Measurements from ENCODE around the gene ZNF154.

- no peak for TF ChIP-seq CTCF (IDR thresholded peaks at IDR 0.05)
- no peak for TF ChIP-seq EZH2 (IDR thresholded peaks at IDR 0.05; ENCODE audit: borderline replicate concordance, insufficient read depth, low read depth, low read length, poor library complexity, severe bottlenecking)
Measured at GRCh38 chr19:57682226-57682766, 26.7 kb downstream of the ZNF154 start.

Measured in B cell (primary cell).